Activated CD4-positive, CD25-positive, alpha-beta regulatory T cell treated with anti-CD3 and anti-CD28 coated beads, Interleukin-2, amount 50 U/mL, for 16 hours (primary cell): ENCODE data around the gene WDR27.
"Not testable (repeated sequence)": the region's sequence is repeated elsewhere in the genome, so short reads cannot be mapped to it uniquely, and the experiment has no call there.

Source experiments
- DNase-seq: peaks from one replicate; pipeline ENCODE4 v3.0.0-alpha.2; 2020; ENCODE audit warnings: low read depth, low spot score

WDR27 gene

DNA sequence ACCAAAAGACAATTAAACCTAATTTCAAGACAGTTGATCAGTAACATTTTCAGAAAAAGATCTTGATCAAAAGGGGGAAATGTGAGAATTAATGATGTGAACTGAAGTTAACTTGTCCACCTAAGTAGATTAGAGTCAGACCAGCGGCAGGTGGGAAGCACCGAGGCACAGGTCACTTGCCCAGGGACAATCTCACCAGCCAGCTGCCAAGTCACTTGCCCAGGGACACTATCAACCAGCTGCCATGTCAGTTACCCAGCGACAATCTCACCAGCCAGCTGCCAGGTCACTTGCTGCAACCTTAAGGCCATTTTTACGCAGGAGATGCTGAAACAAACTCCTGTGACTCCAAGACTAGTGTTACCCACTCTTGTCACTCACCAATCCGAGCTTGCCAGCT lies 260.5 kb downstream of the WDR27 start:
- DNase-seq, result no peak

DNA sequence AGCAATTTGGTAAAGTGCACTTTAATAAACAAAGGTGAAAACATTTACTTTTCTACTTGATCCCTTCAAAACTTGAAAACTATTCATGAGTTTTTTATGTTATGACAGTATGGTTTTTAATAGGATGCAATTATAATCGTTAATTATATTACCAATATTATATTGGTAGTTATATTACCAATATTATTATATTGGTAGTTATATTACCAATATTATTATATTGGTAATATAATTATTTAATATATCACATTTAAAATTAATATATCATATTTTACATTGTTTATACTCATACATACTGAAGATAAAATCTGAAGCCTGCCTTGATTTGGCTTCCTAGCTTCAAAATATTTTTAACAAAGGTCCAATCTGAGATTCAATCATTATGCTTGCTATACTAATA lies 262.1 kb downstream of the WDR27 start:
- DNase-seq, result no peak

DNA sequence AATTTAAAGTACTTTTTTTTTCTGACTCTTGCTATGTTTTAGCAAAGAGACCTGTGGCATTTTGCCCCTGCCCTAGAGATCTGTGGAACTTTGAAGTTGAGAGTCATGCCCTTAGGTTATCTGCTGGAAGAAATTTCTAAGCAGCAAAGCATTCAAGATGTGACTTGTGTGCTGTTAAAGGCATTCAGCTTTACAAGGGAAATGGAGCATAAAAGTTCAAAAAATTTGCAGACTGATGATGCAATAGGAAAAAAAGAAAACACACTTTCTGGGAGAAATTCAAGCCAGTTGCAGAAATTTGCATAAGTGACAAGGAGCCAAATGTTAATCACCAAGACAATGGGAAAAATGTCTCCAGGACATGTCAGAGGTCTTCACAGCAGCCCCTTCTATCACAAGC lies 267.3 kb downstream of the WDR27 start:
- not testable (repeated sequence) for DNase-seq

DNA sequence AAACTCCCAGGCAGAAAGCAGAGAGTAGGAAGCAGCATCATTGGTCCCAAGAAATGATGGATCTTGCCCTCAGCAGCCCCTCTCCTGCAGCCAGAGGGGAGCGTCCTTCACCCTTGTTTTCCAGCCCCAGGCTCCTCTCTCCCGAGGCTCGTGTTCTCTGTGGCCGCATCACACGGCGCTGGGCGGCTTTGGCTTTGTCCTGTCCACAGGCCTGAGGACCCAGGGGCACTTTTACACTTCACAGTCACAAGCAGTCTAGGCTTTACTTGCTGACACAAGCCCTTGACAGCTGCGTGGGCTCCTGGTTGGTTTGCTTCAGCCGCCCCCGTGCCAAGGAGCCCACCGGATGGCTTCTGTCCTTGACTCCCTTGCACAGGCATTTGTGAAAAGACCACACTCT lies 272.8 kb downstream of the WDR27 start:
- no peak for DNase-seq

DNA sequence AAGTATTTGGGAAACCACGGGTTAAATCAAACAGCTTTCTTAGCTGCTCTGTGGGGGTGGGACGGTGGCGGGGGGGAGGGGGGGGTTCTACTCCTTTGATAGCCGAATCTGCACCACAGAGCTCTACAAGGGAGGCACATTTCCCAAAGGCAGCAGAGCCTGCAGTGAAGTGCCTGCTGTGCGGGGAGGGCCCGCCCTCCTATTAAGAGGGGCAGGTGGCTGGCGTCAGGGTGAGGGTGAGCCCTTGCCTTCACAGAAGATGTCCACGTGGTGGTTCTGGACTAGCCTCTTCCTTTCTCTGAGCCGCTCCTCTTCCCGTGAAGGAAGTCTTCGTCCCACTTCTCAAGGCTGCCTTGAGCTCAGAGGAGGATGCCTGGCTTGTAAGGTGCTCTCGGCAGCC lies 273.3 kb downstream of the WDR27 start:
- DNase-seq, result no peak

DNA sequence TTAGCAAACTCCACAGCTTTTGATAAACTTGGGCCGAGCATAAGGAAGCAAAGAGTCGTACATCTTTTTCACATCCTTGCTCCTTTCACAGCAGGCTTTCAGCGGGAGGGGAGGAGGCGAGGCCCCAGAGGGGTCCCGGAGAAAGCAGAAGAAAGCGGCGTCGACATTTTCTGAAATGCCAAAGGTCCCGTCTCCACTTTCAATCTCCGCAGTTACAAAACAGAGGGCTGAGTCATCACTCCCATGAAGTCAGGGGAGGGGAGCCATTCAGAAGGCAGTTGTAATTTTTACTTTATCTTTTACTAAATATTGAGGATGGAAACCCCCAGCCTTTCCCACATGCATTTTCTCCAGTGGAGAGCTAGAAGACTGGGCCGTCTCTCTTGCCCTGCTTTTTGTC lies 274.0 kb downstream of the WDR27 start:
- no peak for DNase-seq

DNA sequence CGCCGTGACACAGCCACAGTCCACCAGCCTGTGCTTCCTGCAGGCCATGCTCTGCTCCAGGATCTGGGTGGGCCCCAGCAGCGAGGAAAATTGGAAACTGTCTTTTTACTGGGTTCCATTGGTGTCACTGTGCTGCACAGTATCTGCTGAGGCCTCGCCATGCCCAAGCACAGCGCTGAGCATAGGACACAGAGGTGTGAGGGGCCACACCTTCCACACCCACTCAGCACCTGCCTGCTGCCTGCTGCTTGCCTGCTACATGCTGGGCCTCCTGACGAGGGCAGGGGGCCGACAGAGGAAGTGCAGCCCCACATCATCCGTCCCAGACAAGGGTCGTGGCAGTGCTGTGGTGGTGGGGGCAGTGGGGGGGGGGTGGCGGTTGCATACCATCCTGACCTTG lies 275.2 kb downstream of the WDR27 start:
- DNase-seq, result no peak

DNA sequence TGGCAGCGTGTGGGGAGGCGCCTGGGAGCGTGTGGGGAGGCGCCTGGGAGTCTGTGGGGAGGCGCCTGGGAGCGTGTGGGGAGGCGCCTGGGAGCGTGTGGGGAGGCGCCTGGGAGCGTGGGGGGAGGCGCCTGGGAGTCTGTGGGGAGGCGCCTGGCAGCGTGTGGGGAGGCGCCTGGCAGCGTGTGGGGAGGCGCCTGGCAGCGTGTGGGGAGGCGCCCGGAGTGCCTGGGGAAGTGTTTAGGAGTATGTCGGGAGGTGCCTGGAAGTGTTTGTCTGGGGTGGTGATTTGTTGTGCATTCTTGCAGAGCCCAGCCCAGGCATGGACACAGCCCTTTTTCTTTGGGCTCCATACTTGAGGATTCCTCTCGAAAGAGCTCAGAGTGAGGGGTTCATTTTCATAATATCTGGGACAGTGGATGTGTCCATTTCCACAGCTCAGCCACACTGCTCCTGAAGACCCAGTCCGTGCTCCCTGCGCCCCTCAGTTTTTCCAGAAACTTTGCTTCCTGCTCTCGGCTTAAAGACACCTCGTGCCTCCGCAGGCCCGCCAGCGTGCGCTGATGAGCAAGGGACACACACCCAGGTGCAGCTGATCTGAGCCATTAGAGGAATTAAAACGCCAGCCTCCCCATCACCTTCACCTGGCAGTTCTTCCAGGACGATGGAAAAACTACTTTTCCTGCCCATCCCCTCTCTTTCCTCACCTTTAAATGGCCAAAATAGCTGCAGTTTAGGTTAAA lies 276.0 kb downstream of the WDR27 start:
- DNase-seq, result no peak

DNA sequence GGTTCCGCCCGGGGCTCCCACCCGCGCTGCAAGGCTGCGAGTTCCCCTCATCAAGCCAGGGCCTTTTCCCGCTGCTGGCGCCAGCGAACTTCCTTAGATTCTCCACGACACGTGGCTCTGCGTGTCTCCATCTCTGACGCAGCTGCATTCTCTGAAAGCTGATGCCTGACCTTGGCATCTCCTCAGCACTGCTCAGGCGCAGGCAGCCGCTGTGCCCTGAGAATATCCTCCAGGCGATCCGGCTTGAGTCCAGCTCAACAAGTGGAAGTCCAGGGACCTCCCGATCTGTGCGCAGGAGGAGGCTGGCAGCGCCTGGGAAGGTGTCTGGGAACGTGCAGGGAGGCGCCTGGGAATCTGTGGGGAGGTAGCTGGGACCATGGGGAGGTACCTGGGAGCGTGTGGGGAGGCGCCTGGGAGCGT lies 277.0 kb downstream of the WDR27 start:
- no peak for DNase-seq

DNA sequence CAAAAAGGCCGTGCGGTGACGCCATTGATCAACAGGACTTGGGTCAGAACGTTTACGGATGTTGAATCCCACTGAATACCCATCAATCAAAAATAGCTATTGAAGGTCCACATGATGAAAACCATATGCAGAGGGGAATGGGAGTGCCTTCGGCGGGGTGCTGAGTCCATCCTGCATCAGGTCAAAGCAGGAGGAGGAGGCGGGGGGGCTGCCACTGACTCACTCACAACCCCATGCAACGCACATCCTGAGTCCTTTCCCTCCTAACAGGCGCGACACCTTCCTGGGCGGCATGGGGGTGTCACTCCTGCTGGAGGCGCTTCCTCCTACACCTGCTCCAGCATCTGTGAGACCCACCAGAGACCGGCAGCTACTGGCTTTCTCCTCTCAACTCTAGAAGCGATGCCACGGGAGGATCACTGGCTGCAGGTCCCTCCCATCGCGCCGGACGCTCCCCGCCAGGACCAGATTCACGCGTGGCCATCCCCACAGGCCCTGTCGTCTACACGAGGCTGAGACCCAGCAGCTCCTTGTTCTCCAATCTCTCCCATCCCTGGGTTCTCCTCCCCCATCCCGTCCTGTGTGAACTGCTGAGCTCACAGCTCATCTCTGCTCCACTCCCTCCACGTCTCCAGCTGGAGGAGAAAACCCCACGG lies 277.6 kb downstream of the WDR27 start:
- no peak for DNase-seq

DNA sequence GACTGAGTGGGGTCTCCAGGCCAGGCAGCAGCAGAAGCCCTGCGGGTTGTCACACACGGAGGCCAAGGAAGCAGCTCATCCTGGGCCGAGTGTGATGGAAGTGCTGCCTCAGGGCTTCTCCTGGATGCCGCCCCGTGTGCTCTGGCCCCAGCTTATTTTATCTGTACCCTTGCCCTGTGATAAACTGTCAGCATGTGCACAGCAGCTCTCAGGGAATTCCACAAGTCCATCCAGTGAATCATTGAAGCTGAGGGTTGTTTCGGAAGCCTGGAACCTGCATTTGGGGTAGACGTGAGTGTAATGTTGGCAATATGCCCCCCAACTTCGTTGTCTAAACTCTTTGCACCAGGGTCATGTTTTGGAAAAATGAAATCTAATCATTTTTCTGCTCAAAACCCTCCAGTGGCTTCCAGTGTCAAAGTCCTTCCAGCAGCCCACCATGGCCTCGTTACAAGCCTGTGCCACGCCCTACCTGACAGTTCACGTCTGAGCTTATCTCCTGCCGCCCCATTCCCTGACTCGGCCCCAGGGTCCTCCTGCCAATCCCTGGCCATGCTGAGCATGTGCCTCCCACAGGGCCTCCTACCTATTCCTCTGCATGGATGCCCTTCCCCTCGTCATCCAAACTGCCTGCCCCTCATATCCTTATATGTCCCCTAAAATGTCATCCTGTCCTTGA lies 280.1 kb downstream of the WDR27 start:
- DNase-seq, result no peak

DNA sequence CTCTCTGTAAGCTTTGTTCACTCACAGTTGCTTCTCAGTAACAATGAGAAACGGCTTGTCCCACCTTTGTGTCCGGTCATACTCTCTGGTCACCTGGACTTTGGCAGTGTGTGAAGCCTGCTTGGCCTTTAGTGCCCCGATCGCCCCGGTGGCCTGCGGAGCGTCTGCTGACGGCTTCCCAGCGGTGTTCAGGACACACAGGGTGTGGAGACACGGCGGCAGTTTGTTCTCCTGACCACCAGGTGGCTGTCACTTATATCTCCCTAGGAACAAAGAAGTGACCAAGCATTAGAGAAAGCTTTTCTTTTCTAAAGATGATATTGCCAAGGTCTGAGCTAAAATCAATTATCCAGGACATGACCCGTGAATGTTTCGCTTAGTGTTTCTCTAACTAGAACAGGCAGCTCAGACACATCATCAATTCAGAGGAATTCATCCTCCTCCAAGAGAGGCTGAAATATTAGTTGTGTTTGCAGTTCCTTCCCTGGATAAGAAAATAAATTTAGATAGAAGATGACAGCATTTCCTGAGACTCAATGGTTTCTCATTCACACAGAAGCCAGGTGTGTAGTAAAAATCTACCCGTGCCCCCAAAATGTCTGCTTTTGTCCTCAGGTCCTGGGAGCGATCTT lies 280.8 kb downstream of the WDR27 start:
- DNase-seq, result no peak

DNA sequence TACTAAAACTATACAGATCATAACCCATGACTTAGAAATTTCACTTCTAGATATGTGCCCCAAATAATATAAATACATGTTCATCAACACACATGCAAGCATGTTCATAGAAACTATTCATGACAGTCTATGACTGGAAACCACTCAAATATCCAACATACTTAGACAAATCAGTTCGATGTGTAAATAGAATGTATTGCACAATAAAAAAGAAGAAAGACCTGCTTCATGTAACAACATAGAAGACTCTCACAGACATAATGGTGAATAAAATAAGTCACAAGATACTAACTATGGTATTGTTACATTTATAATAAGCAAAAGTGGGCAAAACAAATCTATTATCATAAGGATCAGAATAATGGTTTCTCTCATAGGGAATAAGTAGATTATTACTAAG lies 284.7 kb downstream of the WDR27 start:
- no peak for DNase-seq

DNA sequence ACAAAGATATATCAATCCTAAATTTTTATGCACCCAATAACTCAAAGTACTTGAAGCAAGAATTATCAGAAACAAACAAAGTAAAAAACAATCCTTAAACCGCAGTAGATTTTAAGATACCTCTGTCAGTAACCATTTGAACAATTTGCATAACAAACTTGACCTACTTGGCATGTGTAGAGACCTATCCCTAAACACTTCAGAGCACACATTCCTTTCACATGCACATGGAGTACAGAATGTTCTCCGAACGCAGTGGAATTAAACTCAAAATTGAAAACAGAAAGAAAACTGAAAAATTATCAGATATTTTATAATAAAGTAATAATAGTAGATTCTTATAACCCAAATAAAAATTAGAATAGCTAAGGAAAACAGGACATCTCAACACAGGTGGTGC lies 285.6 kb downstream of the WDR27 start:
- DNase-seq, result no peak

DNA sequence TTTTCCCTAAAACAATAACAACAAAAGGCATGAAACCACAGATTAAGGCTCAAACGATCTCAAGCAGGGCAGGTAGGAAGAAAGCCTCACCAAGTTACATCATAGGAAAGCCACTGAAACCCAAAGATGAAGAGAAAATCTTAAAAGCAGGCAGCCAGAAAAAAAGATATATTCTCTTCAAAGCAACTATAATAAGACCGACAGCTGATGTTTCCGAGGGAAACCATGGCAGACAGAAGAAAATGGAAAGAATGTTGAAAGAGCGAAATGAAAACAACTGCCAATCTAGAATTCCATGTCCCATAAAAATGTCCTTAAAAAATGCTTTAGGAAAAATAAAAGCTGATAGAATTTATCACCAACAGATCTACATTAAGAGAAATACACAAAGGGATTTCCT lies 286.6 kb downstream of the WDR27 start:
- no peak for DNase-seq

DNA sequence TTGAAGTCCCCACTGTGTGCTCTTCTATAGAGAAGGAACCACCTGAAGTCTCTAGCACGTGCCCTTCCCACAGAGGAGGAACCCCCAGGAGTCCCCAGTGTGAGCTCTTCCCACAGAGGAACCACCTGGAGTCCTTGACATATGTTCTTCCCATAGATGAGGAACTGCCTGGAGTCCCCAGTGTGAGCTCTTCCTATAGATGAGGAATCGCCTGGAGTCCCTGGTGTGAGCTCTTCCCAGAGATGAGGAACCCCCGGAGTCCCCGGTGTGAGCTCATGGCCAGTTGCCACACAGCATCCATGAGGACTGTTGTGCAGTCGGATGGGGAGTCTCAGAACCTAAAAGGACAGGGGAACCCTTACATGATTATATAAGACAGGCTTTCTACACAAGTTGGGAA lies 290.1 kb downstream of the WDR27 start:
- no peak for DNase-seq

DNA sequence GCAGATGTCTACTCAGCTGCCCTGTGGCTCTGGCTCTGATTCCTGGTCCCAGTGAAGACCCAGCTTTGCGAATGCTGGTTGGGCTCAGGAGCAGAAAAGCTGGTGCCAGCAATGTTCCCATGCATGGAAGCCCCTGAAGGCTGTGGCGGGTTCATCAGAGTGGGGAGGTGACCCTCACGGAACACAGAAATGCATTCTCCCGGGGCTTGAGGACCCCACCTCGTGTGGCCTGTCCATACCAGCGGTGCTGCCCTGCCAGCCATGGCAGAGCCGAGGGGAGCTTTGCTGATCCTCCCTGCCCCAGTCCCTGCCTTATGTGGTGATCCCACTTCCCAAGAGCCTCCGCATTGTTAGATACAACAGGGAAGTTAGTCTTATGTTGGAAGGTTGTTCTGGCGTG lies 290.5 kb downstream of the WDR27 start:
- DNase-seq, result no peak

DNA sequence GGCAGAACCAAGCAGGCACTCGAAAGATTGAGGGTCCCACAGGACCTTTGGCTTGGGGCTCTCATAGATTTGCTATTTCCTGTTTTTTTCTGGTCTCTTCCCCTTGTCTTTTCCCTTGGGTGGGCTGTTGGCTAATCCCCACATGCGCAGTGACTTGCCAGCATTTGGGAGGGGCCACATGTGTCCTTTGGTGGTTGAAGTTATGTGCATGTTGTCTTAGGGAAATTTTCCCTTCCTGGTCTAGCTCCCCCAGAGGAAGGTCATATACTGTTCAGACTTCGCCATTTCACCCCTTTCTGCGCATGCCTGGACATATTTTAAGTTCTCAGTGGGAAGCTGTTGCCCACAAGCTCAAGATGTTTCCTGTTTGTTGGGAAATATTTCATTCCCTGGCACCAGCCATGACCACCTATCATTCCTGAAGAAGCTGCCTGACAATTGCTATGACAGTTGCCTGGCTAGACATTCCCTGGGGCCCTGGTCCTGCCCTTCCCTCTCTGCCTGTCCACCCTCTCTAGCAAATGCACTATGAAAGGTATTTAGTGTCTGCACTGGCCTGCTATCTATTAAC lies 292.0 kb downstream of the WDR27 start:
- no peak for DNase-seq

DNA sequence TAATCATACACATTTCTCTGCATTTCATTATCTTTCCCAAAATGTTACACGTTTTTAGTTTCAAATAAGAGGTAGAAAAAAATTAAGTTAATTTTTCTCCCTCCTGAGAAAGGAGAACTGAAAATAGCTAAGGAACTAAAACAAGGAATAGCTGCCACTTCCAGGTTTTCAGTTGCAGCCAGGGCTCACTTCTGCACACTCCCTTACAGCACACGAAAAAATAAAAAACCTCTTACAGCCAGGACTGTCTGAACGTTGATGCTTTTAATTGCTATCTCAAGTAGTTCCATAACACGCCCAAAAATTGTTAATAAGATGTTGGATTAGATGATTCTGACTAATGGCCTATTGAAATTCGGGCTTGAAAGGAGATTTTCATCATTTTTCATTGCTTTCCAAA lies 294.5 kb downstream of the WDR27 start:
- no peak for DNase-seq
